HFFc6 (cell line): ENCODE data around the gene KNSTRN. TPM values are rescaled to one million over a fixed set of nuclear protein-coding genes. Genes with fewer than 3 reads are reported as not detected.

Source experiments
- DNase-seq: peaks from one replicate; pipeline ENCODE4 v3.0.0-alpha.2; 2018
- H3K27ac Mint-ChIP-seq: 2 replicates; pipeline ENCODE4 v1.8.0; 2020; ENCODE audit warnings: mild to moderate bottlenecking, mixed read lengths
- H3K27me3 Mint-ChIP-seq: 2 replicates; pipeline ENCODE4 v1.8.0; 2021; ENCODE audit warnings: mild to moderate bottlenecking, moderate library complexity, mixed read lengths; ENCODE audit not compliant: insufficient read depth
- H3K36me3 Mint-ChIP-seq: 2 replicates; pipeline ENCODE4 v1.8.0; 2021; ENCODE audit warnings: low read depth, mixed read lengths
- H3K4me1 Mint-ChIP-seq: 2 replicates; pipeline ENCODE4 v1.8.0; 2020; ENCODE audit warnings: low read depth, mixed read lengths
- H3K4me3 Mint-ChIP-seq: 2 replicates; pipeline ENCODE4 v1.8.0; 2020; ENCODE audit warnings: mild to moderate bottlenecking, moderate library complexity, mixed read lengths
- H3K9me3 Mint-ChIP-seq: 2 replicates; pipeline ENCODE4 v1.8.0; 2020; ENCODE audit warnings: mild to moderate bottlenecking, mixed read lengths
- CTCF ChIP-seq: fragments of 200-600 bp; sonication (generic); IDR thresholded peaks from 2 replicates; pipeline ENCODE4 v1.5.0; 2021; ENCODE audit warnings: antibody characterized with exemption, mild to moderate bottlenecking
- total RNA-seq, 6 experiments: library from RNA; stranded (reverse); fragmentation: NEBNext Ultra II Directional; extraction: Animal tissue kit (Norgen Biotek cat#: 25700); gene quantifications; 2 replicates in 1 of 6; 3 replicates in 5 of 6; pipeline ENCODE4 v1.2.3, GENCODE V29; 2021

KNSTRN gene
- total RNA-seq, 6 experiments from 2014 or later, result 26.2 to 49.7 (median 47.5) TPM

GRCh38 chr15:40358471-40359353 lies 23.8 kb upstream of the KNSTRN start:
- peak overlapping the region; percentile 51 for H3K4me3 Mint-ChIP-seq
- H3K27me3 Mint-ChIP-seq, result peaks cover 34% of the 10 kb centered on the region
- DNase-seq, result no peak
- no peak overlapping the region for H3K27ac Mint-ChIP-seq
- H3K9me3 Mint-ChIP-seq, result no peaks in the 10 kb centered on the region
- H3K4me1 Mint-ChIP-seq, result peaks cover 8% of the 10 kb centered on the region; the same call in 1 of the 2 replicates
- no peak for TF ChIP-seq CTCF
- no peaks in the 10 kb centered on the region for H3K36me3 Mint-ChIP-seq

- Mint-ChIP-seq H3K9me3 (no peaks in the 10 kb centered on the region), H3K4me1 (no peaks in the 10 kb centered on the region), H3K4me3 (no peak overlapping the region), H3K27me3 (peaks cover 33% of the 10 kb centered on the region), H3K27ac (no peak overlapping the region), H3K36me3 (no peaks in the 10 kb centered on the region)
- no peak for TF ChIP-seq CTCF
- DNase-seq, result no peak
These were observed 22.5 kb upstream of the KNSTRN start for GRCh38 chr15:40360015-40360414.

DNA sequence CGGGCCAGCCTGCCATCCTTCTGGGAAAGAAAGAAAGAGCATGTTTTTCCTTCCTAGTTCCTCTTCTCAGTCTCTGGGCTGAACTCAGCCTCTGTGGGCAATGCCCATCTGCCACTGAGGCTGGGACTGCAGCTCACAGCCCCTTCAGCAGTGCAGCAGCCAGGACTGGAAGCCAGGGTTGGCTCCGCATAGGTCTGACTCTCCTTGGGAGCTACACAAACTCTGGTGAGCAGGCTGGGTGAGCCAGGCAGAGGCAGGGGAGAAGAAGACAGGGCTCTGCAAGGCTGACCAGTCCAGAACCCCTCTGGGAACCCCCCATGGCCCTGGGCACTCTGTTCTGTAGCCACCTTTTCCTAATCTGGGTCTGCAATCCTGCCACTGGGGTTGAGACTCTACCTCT lies 20.9 kb upstream of the KNSTRN start:
- H3K27me3 Mint-ChIP-seq, result peaks cover 40% of the 10 kb centered on the region
- H3K4me1 Mint-ChIP-seq, result no peaks in the 10 kb centered on the region
- H3K27ac Mint-ChIP-seq, result no peak overlapping the region
- TF ChIP-seq CTCF, result no peak
- no peak for DNase-seq
- no peaks in the 10 kb centered on the region for H3K36me3 Mint-ChIP-seq
- no peak overlapping the region for H3K4me3 Mint-ChIP-seq
- no peaks in the 10 kb centered on the region for H3K9me3 Mint-ChIP-seq

- Mint-ChIP-seq H3K4me1 (no peaks in the 10 kb centered on the region), H3K27ac (no peak overlapping the region), H3K4me3 (no peak overlapping the region), H3K9me3 (no peaks in the 10 kb centered on the region), H3K36me3 (no peaks in the 10 kb centered on the region), H3K27me3 (peaks cover 42% of the 10 kb centered on the region)
- DNase-seq, result no peak
- no peak for TF ChIP-seq CTCF
These were observed 18.9 kb upstream of the KNSTRN start for GRCh38 chr15:40363611-40364010.

GRCh38 chr15:40364251-40364650 lies 18.3 kb upstream of the KNSTRN start:
- H3K9me3 Mint-ChIP-seq, result no peaks in the 10 kb centered on the region
- H3K27me3 Mint-ChIP-seq, result peaks cover 38% of the 10 kb centered on the region
- H3K27ac Mint-ChIP-seq, result no peak overlapping the region
- no peak for DNase-seq
- TF ChIP-seq CTCF, result no peak
- no peak overlapping the region for H3K4me3 Mint-ChIP-seq
- no peaks in the 10 kb centered on the region for H3K4me1 Mint-ChIP-seq
- H3K36me3 Mint-ChIP-seq, result no peaks in the 10 kb centered on the region
